Measurements from ENCODE around the gene CDK3.

CDK3 gene

DNA sequence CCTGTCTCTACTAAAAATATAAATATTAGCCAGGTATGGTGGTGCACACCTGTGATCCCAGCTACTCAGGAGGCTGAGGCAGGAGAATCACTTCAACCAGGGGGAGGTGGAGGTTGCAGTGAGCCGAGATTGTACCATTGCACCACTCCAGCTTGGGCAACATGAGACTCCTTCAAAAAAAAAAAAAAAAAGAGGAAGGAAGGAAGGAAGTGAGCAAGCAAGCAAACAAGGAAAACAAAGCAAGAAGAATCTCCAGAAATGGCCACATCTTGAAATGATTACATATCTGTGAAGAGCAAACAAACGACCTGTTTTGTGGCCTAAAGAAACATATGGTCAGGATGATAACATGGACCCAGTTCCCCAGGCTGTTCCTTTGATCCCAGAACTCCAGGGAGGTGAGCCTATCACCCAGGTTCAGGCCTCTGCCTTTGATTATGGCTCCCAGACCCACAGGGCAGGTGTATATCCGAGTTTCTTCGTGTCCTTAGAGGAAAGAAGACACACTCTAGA, 30.6 kb upstream of the CDK3 start:
- TF ChIP-seq EP300 (IDR thresholded peaks at IDR 0.05; ENCODE audit: borderline replicate concordance) (no peak), RAD21 (IDR thresholded peaks at IDR 0.05; ENCODE audit: low read depth) (no peak), TAF1 (IDR thresholded peaks at IDR 0.05; ENCODE audit: low read depth) (no peak), ZBTB7A (IDR thresholded peaks at IDR 0.05; ENCODE audit: low read depth) (no peak), TCF12 (IDR thresholded peaks at IDR 0.05; ENCODE audit: low read depth) (no peak), NFIC (IDR thresholded peaks at IDR 0.05) (no peak), TEAD4 (IDR thresholded peaks at IDR 0.05) (no peak), FOXM1 (IDR thresholded peaks at IDR 0.05; ENCODE audit: borderline replicate concordance, low read depth) (no peak), EGR1 (IDR thresholded peaks at IDR 0.05) (no peak), CREB1 (IDR thresholded peaks at IDR 0.05; ENCODE audit: low read depth) (no peak), YY1 (IDR thresholded peaks at IDR 0.05; ENCODE audit: low read depth) (no peak), CEBPB (IDR thresholded peaks at IDR 0.05) (no peak)
- TF ChIP-seq, protein P1, sequence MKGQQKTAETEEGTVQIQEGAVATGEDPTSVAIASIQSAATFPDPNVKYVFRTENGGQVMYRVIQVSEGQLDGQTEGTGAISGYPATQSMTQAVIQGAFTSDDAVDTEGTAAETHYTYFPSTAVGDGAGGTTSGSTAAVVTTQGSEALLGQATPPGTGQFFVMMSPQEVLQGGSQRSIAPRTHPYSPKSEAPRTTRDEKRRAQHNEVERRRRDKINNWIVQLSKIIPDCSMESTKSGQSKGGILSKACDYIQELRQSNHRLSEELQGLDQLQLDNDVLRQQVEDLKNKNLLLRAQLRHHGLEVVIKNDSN (IDR thresholded peaks at IDR 0.05): no peak
- TF ChIP-seq, protein P2, sequence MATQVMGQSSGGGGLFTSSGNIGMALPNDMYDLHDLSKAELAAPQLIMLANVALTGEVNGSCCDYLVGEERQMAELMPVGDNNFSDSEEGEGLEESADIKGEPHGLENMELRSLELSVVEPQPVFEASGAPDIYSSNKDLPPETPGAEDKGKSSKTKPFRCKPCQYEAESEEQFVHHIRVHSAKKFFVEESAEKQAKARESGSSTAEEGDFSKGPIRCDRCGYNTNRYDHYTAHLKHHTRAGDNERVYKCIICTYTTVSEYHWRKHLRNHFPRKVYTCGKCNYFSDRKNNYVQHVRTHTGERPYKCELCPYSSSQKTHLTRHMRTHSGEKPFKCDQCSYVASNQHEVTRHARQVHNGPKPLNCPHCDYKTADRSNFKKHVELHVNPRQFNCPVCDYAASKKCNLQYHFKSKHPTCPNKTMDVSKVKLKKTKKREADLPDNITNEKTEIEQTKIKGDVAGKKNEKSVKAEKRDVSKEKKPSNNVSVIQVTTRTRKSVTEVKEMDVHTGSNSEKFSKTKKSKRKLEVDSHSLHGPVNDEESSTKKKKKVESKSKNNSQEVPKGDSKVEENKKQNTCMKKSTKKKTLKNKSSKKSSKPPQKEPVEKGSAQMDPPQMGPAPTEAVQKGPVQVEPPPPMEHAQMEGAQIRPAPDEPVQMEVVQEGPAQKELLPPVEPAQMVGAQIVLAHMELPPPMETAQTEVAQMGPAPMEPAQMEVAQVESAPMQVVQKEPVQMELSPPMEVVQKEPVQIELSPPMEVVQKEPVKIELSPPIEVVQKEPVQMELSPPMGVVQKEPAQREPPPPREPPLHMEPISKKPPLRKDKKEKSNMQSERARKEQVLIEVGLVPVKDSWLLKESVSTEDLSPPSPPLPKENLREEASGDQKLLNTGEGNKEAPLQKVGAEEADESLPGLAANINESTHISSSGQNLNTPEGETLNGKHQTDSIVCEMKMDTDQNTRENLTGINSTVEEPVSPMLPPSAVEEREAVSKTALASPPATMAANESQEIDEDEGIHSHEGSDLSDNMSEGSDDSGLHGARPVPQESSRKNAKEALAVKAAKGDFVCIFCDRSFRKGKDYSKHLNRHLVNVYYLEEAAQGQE (IDR thresholded peaks at IDR 0.05; ENCODE audit: low read depth): no peak
- TF ChIP-seq, protein P3, sequence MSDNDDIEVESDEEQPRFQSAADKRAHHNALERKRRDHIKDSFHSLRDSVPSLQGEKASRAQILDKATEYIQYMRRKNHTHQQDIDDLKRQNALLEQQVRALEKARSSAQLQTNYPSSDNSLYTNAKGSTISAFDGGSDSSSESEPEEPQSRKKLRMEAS (IDR thresholded peaks at IDR 0.05): no peak

DNA sequence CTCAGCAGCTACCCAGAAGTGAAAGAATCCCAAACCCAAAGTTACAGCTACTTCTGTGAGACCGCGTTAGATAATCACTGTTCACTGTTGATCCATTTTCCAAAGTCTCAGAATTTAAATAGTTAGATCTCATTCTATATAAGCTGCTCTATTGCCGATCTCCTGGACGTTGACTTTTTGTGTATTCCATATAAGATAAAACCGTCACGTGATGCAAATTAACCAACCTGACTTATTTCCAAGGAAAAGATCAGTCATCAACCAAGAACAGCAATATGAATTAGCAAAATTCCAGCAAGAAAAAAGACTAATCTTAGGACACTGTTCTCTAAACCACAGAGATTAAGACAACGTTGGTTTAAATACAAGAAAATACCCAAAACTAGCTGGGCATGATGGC, 30.0 kb upstream of the CDK3 start:
- TF ChIP-seq, protein P1 (IDR thresholded peaks at IDR 0.05): no peak
- TF ChIP-seq, protein P3 (IDR thresholded peaks at IDR 0.05): no peak
- no peak for TF ChIP-seq FOXM1 (IDR thresholded peaks at IDR 0.05; ENCODE audit: borderline replicate concordance, low read depth)
- TF ChIP-seq NFIC (IDR thresholded peaks at IDR 0.05): no peak
- TF ChIP-seq TAF1 (IDR thresholded peaks at IDR 0.05; ENCODE audit: low read depth): no peak
- no peak for TF ChIP-seq EGR1 (IDR thresholded peaks at IDR 0.05)
- TF ChIP-seq EP300 (IDR thresholded peaks at IDR 0.05; ENCODE audit: borderline replicate concordance): no peak
- no peak for TF ChIP-seq TEAD4 (IDR thresholded peaks at IDR 0.05)
- TF ChIP-seq, protein P2 (IDR thresholded peaks at IDR 0.05; ENCODE audit: low read depth): no peak
- TF ChIP-seq CEBPB (IDR thresholded peaks at IDR 0.05): no peak
- no peak for TF ChIP-seq ZBTB7A (IDR thresholded peaks at IDR 0.05; ENCODE audit: low read depth)
- TF ChIP-seq TCF12 (IDR thresholded peaks at IDR 0.05; ENCODE audit: low read depth): no peak
- no peak for TF ChIP-seq CREB1 (IDR thresholded peaks at IDR 0.05; ENCODE audit: low read depth)
- no peak for TF ChIP-seq RAD21 (IDR thresholded peaks at IDR 0.05; ENCODE audit: low read depth)
- no peak for TF ChIP-seq YY1 (IDR thresholded peaks at IDR 0.05; ENCODE audit: low read depth)

DNA sequence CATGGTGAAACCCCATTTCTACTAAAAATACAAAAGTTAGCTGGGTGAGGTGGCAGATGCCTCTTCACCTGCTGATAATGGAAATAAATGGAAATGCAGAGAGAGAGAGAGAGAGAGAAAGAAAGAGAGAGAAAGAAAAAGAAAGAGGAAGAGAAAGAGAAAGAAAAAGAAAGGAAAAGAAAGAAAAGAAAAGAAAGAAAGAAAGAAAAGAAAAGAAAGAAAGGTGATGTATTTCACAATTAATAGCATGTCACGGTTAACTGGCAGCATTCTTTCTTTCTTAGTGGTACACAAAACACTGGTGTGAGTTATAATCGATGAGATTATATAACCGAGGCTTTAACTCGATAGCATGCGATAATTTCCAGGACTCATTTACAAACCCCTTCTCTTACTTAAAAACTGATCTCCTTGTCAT, 24.9 kb upstream of the CDK3 start:
- TF ChIP-seq EP300 (IDR thresholded peaks at IDR 0.05; ENCODE audit: borderline replicate concordance): no peak
- no peak for TF ChIP-seq TAF1 (IDR thresholded peaks at IDR 0.05; ENCODE audit: low read depth)
- no peak for TF ChIP-seq CEBPB (IDR thresholded peaks at IDR 0.05)
- TF ChIP-seq, protein P2 (IDR thresholded peaks at IDR 0.05; ENCODE audit: low read depth): no peak
- no peak for TF ChIP-seq CREB1 (IDR thresholded peaks at IDR 0.05; ENCODE audit: low read depth)
- no peak for TF ChIP-seq RAD21 (IDR thresholded peaks at IDR 0.05; ENCODE audit: low read depth)
- TF ChIP-seq, protein P1 (IDR thresholded peaks at IDR 0.05): no peak
- TF ChIP-seq FOXM1 (IDR thresholded peaks at IDR 0.05; ENCODE audit: borderline replicate concordance, low read depth): no peak
- TF ChIP-seq TEAD4 (IDR thresholded peaks at IDR 0.05): no peak
- no peak for TF ChIP-seq NFIC (IDR thresholded peaks at IDR 0.05)
- TF ChIP-seq YY1 (IDR thresholded peaks at IDR 0.05; ENCODE audit: low read depth): no peak
- TF ChIP-seq EGR1 (IDR thresholded peaks at IDR 0.05): no peak
- TF ChIP-seq, protein P3 (IDR thresholded peaks at IDR 0.05): no peak
- no peak for TF ChIP-seq ZBTB7A (IDR thresholded peaks at IDR 0.05; ENCODE audit: low read depth)

Data from Ishikawa (cell line).